ENCODE data around the gene RBL1. TPM values are rescaled to one million over a fixed set of nuclear protein-coding genes. Genes with fewer than 3 reads are reported as not detected.
"Not testable (repeated sequence)": the region's sequence is repeated elsewhere in the genome, so short reads cannot be mapped to it uniquely, and the experiment has no call there.

RBL1 gene
- polyA plus RNA-seq, 4 donors: 10.6 to 11.6 (median 11.5) TPM

DNA sequence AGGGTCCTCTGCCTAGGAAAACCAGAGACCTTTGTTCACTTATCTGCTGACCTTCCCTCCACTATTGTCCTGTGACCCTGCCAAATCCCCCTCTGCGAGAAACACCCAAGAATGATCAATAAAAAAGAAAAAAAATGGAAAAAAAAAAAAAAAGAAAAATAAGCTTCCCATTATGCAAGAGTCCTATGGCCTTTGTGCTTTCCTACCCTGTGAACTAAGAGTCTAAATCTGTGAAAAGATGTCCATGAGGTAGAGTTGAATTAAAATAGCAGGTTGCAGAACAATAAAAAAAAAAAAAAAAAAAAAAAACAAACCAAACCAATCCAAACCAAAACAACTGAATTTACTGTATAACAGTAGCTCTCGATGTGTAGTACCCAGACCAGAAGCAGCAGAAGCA lies 94.2 kb downstream of the RBL1 start:
- not testable (repeated sequence) for DNase-seq (ENCODE audit: low read depth in 4 of 4, low spot score in 2 of 4)

GRCh38 chr20:37000171-37000570 lies 95.6 kb downstream of the RBL1 start:
- DNase-seq (ENCODE audit: low read depth in 4 of 4, low spot score in 2 of 4): not testable (repeated sequence)

DNA sequence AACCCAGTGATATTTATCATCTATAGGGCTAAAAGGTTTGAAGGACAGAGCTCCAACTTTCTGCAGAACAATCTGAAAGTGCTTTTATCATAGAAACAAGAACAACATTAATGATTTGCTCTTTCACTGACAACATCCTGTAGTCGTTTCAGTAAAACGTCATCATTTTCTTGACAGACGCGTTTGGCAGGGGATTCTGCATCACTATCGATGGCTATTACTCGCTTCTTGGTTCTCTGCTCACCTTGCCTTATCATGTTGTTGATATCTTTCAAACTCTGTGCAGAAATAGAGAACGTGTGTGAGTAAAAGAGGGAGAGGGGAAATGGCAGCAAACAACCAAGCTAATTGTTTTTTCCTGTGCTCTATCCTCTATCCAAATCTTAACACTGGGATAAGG lies 97.1 kb downstream of the RBL1 start:
- no peak for DNase-seq (ENCODE audit: low read depth in 4 of 4, low spot score in 2 of 4)

GRCh38 chr20:36997121-36997520 lies 98.7 kb downstream of the RBL1 start:
- DNase-seq (ENCODE audit: low read depth in 4 of 4, low spot score in 2 of 4): no peak

GRCh38 chr20:36994221-36994620 lies 101.6 kb downstream of the RBL1 start:
- DNase-seq (ENCODE audit: low read depth in 4 of 4, low spot score in 2 of 4): not testable (repeated sequence)

DNA sequence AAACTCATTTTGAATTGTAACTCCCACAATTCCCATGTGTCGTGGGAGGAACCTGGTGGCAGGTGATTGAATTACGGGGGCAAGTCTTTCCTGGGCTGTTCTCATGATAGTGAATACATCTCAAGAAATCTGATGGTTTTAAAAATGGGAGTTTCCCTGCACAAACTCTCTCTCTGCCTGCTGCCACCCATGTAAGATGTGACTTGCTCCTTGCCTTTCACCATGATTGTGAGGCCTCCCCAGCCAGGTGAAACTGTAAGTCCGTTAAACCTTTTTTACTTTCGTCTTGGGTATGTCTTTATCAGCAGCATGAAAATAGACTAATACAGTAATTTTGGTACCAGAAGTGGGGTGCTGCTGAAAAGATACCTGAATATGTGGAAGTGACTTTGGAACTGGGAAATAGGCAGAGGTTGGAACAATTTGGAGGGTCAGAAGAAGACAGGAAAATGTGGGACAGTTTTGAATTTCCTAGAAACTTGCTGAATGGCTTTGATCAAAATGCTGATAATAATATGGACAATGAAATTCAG lies 102.9 kb downstream of the RBL1 start:
- DNase-seq (ENCODE audit: low read depth in 4 of 4, low spot score in 2 of 4): no peak

GRCh38 chr20:36991703-36992102 lies 104.1 kb downstream of the RBL1 start:
- no peak for DNase-seq (ENCODE audit: low read depth in 4 of 4, low spot score in 2 of 4)

GRCh38 chr20:36989797-36990196 lies 106.0 kb downstream of the RBL1 start:
- DNase-seq (ENCODE audit: low read depth in 4 of 4, low spot score in 2 of 4): no peak

DNA sequence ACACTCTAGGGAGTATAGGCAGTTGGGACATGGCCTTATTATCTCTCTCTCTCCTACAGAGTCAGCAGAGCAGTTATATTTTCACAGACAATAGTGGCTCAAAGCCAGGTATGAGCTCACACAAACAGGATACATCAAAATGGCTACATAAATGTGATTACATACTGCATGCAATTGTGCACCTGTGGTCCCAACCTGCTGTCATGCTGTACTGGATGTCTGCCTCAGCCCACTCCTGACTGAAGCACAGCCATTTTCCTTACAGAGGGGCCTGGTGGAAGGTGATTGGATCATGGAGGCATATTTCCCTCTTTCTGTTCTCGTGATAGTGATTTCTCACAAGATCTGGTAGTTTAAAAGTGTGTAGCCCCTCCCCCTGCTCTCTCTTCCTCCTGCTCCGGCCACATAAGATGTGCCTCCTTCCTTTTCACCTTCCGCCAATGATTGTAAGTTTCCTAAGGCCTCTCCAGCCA lies 107.3 kb downstream of the RBL1 start:
- DNase-seq (ENCODE audit: low read depth in 4 of 4, low spot score in 2 of 4): no peak

GRCh38 chr20:36984257-36984638 lies 111.5 kb downstream of the RBL1 start:
- no peak for DNase-seq (ENCODE audit: low read depth in 4 of 4, low spot score in 2 of 4)

- no peak for DNase-seq (ENCODE audit: low read depth in 4 of 4, low spot score in 2 of 4)
Measured at GRCh38 chr20:36975099-36975818, 120.5 kb downstream of the RBL1 start.

DNA sequence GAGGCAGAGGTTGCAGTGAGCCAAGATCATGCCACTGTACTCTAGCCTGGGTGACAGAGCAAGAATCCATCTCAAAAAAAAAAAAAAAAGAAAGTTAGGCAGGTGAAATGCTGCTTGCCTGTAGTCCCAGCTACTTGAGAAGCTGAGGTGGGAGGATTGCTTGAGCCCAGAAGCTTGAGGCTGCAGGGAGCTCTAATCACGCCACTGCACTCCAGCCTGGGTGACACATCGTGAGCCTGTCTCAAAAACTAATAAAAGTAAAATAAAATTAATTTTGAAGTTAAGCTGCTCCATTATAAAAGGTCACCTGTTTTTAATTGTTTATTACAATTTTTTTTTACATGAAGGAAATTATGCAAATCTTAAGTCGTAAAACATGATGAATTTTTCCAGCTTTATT lies 121.1 kb downstream of the RBL1 start:
- DNase-seq (ENCODE audit: low read depth in 4 of 4, low spot score in 2 of 4): no peak

DNA sequence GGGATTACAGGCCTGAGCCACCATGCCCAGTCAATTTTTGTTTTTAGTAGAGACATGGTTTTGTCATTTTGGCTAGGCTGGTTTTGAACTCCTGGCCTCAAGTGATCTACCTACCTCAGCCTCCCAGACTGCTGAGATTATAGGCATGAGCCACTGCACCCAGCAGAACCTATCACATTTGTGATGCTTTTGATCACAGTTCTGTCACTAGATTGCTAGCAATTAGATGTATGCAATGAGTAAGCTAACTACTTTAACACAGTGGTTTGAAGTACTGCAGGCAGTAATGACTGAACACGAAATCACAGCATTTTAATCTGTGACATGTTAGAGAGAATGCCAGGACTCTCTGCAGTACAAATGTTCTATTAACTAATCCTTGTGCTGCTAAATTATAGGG lies 124.7 kb downstream of the RBL1 start:
- DNase-seq (ENCODE audit: low read depth in 4 of 4, low spot score in 2 of 4): no peak

DNA sequence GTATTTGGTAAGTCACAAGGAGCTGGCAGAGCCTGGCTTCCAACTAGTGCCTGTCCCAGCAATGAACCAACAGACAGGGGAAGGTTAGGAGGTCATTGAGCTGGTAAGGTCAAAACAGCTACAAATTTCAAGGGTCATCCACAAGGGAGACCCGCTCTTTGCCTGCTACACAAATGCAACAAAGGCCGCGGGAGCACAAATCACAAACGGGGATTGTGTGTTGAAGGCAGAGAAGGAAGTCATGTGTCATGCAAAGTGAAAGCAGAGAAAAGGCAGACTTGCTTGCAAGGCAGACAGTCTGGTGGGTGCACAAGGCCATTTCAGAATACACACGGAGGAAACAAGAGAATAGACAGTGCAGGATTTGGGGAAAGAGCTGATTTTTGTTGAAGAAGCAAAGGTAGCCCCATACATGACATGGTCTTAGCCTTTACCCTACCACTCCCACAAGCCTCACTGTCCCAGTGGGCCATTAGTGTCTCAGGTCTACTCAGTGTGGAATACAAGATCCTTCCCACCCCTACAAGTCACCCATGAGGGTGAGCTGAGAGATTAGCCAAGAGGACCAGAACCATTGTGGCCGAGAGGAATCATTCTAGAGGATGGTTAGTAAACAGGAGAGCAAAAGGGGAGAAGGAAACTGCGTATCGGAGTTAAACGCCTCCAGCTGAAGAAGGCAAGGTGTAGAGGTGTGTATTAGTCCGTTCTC lies 126.2 kb downstream of the RBL1 start:
- no peak for DNase-seq (ENCODE audit: low read depth in 4 of 4, low spot score in 2 of 4)

- DNase-seq (ENCODE audit: low read depth in 4 of 4, low spot score in 2 of 4): no peak
Measured at GRCh38 chr20:36969051-36969450, 126.7 kb downstream of the RBL1 start.

DNA sequence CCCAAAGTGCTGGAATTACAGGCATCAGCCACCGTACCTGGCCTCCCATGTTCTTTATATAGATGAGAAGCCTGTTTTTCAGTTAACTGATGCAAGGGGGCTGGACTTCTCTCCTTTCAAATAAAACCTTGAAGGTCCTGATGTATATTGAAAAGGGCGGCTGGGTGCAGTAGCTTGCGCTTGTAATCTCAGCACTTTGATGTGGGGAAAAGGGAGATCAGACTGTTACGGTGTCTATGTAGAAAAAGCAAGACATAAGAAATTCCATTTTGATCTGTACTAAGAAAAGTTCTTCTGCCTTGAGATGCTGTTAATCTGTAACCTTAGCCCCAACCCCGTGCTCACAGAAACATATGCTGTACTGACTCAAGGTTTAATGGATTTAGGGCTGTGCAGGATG lies 128.2 kb downstream of the RBL1 start:
- no peak for DNase-seq (ENCODE audit: low read depth in 4 of 4, low spot score in 2 of 4)

DNA sequence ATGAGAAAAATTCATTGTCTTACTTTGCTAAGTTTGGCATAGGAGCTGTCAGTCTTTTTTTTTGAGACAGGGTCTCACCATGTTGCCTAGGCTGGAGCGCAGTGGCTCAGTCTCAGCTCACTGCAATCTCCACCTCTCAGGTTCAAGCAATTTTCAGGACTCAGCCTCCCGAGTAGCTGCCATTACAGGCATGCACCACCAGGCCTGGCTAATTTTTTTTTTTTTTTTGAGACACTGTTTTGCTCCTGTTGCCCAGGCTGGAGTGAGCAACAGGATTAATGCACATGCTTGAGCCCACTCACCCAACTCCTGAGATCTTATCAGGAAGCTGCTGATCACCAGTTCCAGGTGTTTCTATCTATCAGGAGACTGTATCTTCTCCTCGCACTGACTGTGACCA lies 128.8 kb downstream of the RBL1 start:
- DNase-seq (ENCODE audit: low read depth in 4 of 4, low spot score in 2 of 4): not testable (repeated sequence)

DNA sequence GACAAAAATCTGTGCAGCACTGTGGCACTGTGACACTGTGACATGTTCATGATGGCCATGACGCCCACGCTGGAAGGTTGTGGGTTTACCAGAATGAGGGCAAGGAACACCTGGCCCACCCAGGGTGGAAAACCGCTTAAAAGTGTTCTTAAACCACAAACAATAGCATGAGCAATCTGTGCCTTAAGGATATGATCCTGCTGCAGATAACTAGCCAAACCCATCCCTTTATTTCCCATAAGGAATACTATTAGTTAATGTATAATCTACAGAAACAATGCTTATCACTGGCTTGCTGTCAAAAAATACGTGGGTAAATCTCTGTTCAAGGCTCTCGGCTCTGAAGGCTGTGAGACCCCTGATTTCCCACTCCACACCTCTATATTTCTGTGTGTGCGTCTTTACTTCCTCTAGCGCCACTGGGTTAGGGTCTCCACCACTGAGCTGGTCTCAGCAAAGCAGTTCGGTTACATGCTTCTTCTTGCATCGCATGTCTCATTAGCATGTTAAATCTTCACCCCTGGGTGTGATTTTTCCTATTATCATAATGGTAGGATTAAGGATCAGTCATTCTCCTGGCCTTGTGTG lies 133.3 kb downstream of the RBL1 start:
- DNase-seq (ENCODE audit: low read depth in 4 of 4, low spot score in 2 of 4): not testable (repeated sequence)

DNA sequence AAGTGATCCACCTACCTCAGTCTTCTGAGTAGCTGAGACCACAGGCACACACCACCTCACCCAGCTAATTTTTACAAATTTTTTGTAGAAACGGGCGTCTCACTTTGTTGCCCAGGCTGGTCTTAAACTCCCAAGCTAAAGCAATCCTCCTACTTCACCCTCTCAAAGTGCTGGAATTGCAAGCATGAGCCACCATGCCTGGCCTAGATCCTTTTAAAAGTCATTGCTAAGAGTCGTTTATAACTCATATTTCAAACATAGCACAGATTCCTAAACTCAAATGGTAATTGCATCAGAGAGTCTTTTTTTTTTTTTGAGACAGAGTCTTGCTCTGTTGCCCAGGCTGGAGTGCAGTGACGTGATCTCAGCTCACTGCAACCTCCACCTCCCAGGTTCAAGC lies 136.6 kb downstream of the RBL1 start:
- no peak for DNase-seq (ENCODE audit: low read depth in 4 of 4, low spot score in 2 of 4)

GRCh38 chr20:36957875-36958667 lies 137.7 kb downstream of the RBL1 start:
- DNase-seq (ENCODE audit: low read depth in 4 of 4, low spot score in 2 of 4): no peak

DNA sequence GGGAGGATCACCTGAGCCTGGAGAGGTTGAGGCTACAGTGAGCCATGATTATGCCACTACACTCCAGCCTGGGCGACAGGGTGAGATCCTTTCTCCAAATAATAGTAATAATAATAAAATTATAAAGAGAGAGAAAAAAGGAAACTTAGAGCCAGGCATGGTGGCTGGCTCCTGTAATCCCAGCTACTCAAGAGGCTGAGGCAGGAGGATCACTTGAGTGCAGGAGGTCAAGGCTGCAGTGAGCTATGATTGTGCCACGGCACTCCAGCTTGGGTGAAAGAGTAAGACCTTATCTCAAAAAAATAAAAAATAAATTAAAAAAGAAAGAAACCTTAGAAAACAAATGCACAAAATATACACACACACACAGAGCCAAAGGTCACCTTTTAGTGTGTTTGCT lies 139.1 kb downstream of the RBL1 start:
- DNase-seq (ENCODE audit: low read depth in 4 of 4, low spot score in 2 of 4): no peak

Measured in left renal cortex interstitium (tissue), 4 donors.